Breast epithelium (tissue), 3 donors: Measurements from ENCODE around the gene PCDH9.

Experiments
- CTCF ChIP-seq, 3 donors: fragments of 450-650 bp; IDR thresholded peaks; one replicate each; pipeline ENCODE4 v1.5.1; 2016 to 2017; ENCODE audit warnings: antibody characterized with exemption in 3 of 3, mild to moderate bottlenecking in 3 of 3, moderate library complexity in 3 of 3
- POLR2A ChIP-seq: fragments of 450-650 bp; IDR thresholded peaks from one replicate; pipeline ENCODE4 v1.6.1; 2016; ENCODE audit warnings: antibody characterized with exemption, mild to moderate bottlenecking, moderate library complexity
- POLR2AphosphoS5 ChIP-seq, 3 donors: sonication (generic); formaldehyde crosslinking; IDR thresholded peaks; one replicate each; pipeline ENCODE4 v1.6.1; 2017; ENCODE audit warnings: antibody characterized with exemption in 3 of 3

- TF ChIP-seq CTCF (IDR thresholded peaks at IDR 0.05) (no peak), POLR2A (no peak), POLR2AphosphoS5 (IDR thresholded peaks at IDR 0.05) (no peak)
Observed at GRCh38 chr13:66430269-66430668, 799.9 kb downstream of the PCDH9 start.
